Activated T-helper 17 cell treated with anti-CD3 and anti-CD28 coated beads, Interleukin-2, amount 50 U/mL, for 72 hours (primary cell): Measurements from ENCODE around the gene PXMP4. TPM values are rescaled to one million over a fixed set of nuclear protein-coding genes. Genes with fewer than 3 reads are reported as not detected.

Source experiments
- ATAC-seq: fragments of 150-1000 bp; cut with Tn5 transposase; replicated peaks from 2 replicates; pipeline ENCODE4 v1.10.0; 2021; ENCODE audit warnings: mild to moderate bottlenecking, moderate library complexity
- H3K27ac Mint-ChIP-seq: one replicate; pipeline ENCODE4 v1.8.0; 2022; ENCODE audit warnings: mixed read lengths
- H3K27me3 Mint-ChIP-seq: one replicate; pipeline ENCODE4 v1.8.0; 2022; ENCODE audit warnings: mixed read lengths
- H3K36me3 Mint-ChIP-seq: one replicate; pipeline ENCODE4 v1.8.0; 2022; ENCODE audit warnings: low read depth, mild to moderate bottlenecking, mixed read lengths
- H3K4me1 Mint-ChIP-seq: one replicate; pipeline ENCODE4 v1.8.0; 2022; ENCODE audit warnings: mixed read lengths
- H3K4me3 Mint-ChIP-seq: one replicate; pipeline ENCODE4 v1.8.0; 2022; ENCODE audit warnings: mild to moderate bottlenecking, mixed read lengths
- H3K9me3 Mint-ChIP-seq: one replicate; pipeline ENCODE4 v1.8.0; 2022; ENCODE audit warnings: mixed read lengths
- total RNA-seq, 2 donors: library from RNA; stranded (reverse); gene quantifications; one replicate each; pipeline ENCODE4 v1.2.3, GENCODE V29; 2022

PXMP4 gene
- total RNA-seq, 2 donors from 2014 or later, result 6.7 to 8.0 TPM

- H3K36me3 Mint-ChIP-seq, result peaks cover 42% of the 10 kb centered on the region
- peaks cover 19% of the 10 kb centered on the region for H3K4me1 Mint-ChIP-seq
- H3K27ac Mint-ChIP-seq, result no peak overlapping the region
- ATAC-seq, result no peak
- no peaks in the 10 kb centered on the region for H3K27me3 Mint-ChIP-seq
- H3K9me3 Mint-ChIP-seq, result no peaks in the 10 kb centered on the region
- no peak overlapping the region for H3K4me3 Mint-ChIP-seq
Measured at GRCh38 chr20:33676121-33676520, 44.0 kb downstream of the PXMP4 start.

GRCh38 chr20:33675136-33675959, 44.8 kb downstream of the PXMP4 start:
- Mint-ChIP-seq H3K9me3 (no peaks in the 10 kb centered on the region), H3K4me3 (peak overlapping the region; percentile 66), H3K4me1 (peaks cover 13% of the 10 kb centered on the region), H3K27ac (peak overlapping the region; percentile 31), H3K27me3 (no peaks in the 10 kb centered on the region), H3K36me3 (peaks cover 35% of the 10 kb centered on the region)
- no peak for ATAC-seq

- no peaks in the 10 kb centered on the region for H3K9me3 Mint-ChIP-seq
- H3K27me3 Mint-ChIP-seq, result no peaks in the 10 kb centered on the region
- H3K4me1 Mint-ChIP-seq, result peaks cover 18% of the 10 kb centered on the region
- H3K27ac Mint-ChIP-seq, result peak within 1 kb of the TSS; percentile 63
- peaks cover 32% of the 10 kb centered on the region for H3K36me3 Mint-ChIP-seq
- ATAC-seq, result peak; percentile 88
- H3K4me3 Mint-ChIP-seq, result peak within 1 kb of the TSS; percentile 77
Measured at GRCh38 chr20:33674294-33675135, 45.6 kb downstream of the PXMP4 start, which contains the start of gene NECAB3. Gene NECAB3 (minus strand): TSS chr20:33674428. CDS start chr20:33674352, 76 bp downstream.

GRCh38 chr20:33673410-33674293, 46.5 kb downstream of the PXMP4 start:
- Mint-ChIP-seq H3K4me1 (peaks cover 12% of the 10 kb centered on the region), H3K36me3 (peaks cover 23% of the 10 kb centered on the region), H3K4me3 (peak overlapping the region; percentile 77), H3K27me3 (no peaks in the 10 kb centered on the region), H3K27ac (peak overlapping the region; percentile 63), H3K9me3 (no peaks in the 10 kb centered on the region)
- peak; percentile 70 for ATAC-seq

GRCh38 chr20:33673114-33673409, 47.0 kb downstream of the PXMP4 start:
- ATAC-seq, result no peak
- Mint-ChIP-seq H3K27ac (peak overlapping the region; percentile 63), H3K9me3 (no peaks in the 10 kb centered on the region), H3K4me1 (peaks cover 11% of the 10 kb centered on the region), H3K27me3 (no peaks in the 10 kb centered on the region), H3K36me3 (peaks cover 17% of the 10 kb centered on the region), H3K4me3 (peak overlapping the region; percentile 77)

- Mint-ChIP-seq H3K4me1 (peaks cover 11% of the 10 kb centered on the region), H3K27me3 (no peaks in the 10 kb centered on the region), H3K27ac (peak overlapping the region; percentile 64), H3K36me3 (peaks cover 12% of the 10 kb centered on the region), H3K9me3 (no peaks in the 10 kb centered on the region), H3K4me3 (peak overlapping the region; percentile 77)
- ATAC-seq, result no peak
Measured at GRCh38 chr20:33672426-33673113, 47.5 kb downstream of the PXMP4 start.

- H3K27ac Mint-ChIP-seq, result peak overlapping the region; percentile 64
- no peak for ATAC-seq
- no peaks in the 10 kb centered on the region for H3K27me3 Mint-ChIP-seq
- H3K4me1 Mint-ChIP-seq, result peaks cover 11% of the 10 kb centered on the region
- no peak overlapping the region for H3K4me3 Mint-ChIP-seq
- no peaks in the 10 kb centered on the region for H3K9me3 Mint-ChIP-seq
- H3K36me3 Mint-ChIP-seq, result peaks cover 9% of the 10 kb centered on the region
Measured at GRCh38 chr20:33671573-33672288, 48.4 kb downstream of the PXMP4 start.

- H3K36me3 Mint-ChIP-seq, result peaks cover 6% of the 10 kb centered on the region
- no peak for ATAC-seq
- H3K27ac Mint-ChIP-seq, result peak overlapping the region; percentile 28
- no peak overlapping the region for H3K4me3 Mint-ChIP-seq
- H3K27me3 Mint-ChIP-seq, result no peaks in the 10 kb centered on the region
- H3K4me1 Mint-ChIP-seq, result peaks cover 15% of the 10 kb centered on the region
- H3K9me3 Mint-ChIP-seq, result no peaks in the 10 kb centered on the region
Measured at GRCh38 chr20:33670715-33671499, 49.2 kb downstream of the PXMP4 start.

GRCh38 chr20:33669873-33670640, 50.1 kb downstream of the PXMP4 start:
- Mint-ChIP-seq H3K27me3 (no peaks in the 10 kb centered on the region), H3K27ac (peak overlapping the region; percentile 32), H3K9me3 (no peaks in the 10 kb centered on the region), H3K4me1 (peaks cover 14% of the 10 kb centered on the region), H3K4me3 (no peak overlapping the region), H3K36me3 (peaks cover 6% of the 10 kb centered on the region)
- ATAC-seq, result no peak

GRCh38 chr20:33669224-33669623, 50.9 kb downstream of the PXMP4 start:
- no peaks in the 10 kb centered on the region for H3K27me3 Mint-ChIP-seq
- H3K4me3 Mint-ChIP-seq, result peak overlapping the region; percentile 96
- ATAC-seq, result no peak
- no peak overlapping the region for H3K27ac Mint-ChIP-seq
- H3K4me1 Mint-ChIP-seq, result peaks cover 19% of the 10 kb centered on the region
- no peaks in the 10 kb centered on the region for H3K9me3 Mint-ChIP-seq
- peaks cover 6% of the 10 kb centered on the region for H3K36me3 Mint-ChIP-seq

- H3K36me3 Mint-ChIP-seq, result peaks cover 6% of the 10 kb centered on the region
- no peak overlapping the region for H3K27ac Mint-ChIP-seq
- no peaks in the 10 kb centered on the region for H3K9me3 Mint-ChIP-seq
- H3K4me3 Mint-ChIP-seq, result peak overlapping the region; percentile 96
- H3K4me1 Mint-ChIP-seq, result peaks cover 21% of the 10 kb centered on the region
- ATAC-seq, result no peak
- H3K27me3 Mint-ChIP-seq, result no peaks in the 10 kb centered on the region
Measured at GRCh38 chr20:33668466-33669155, 51.5 kb downstream of the PXMP4 start.
